GM18505 (cell line): ENCODE results near the gene ATP1A2.

ENCODE experiments used
- ATAC-seq: cut with Tn5 transposase; IDR thresholded peaks from one replicate; pipeline ENCODE4 v1.9.1; 2021; ENCODE audit not compliant: unreplicated experiment
- POLR2A ChIP-seq: IDR thresholded peaks from 4 replicates; pipeline ENCODE4 v1.6.1; 2011; ENCODE audit warnings: borderline replicate concordance; ENCODE audit not compliant: insufficient read depth, insufficient read length; ENCODE audit errors: extremely low read depth

The ATP1A2 gene

DNA sequence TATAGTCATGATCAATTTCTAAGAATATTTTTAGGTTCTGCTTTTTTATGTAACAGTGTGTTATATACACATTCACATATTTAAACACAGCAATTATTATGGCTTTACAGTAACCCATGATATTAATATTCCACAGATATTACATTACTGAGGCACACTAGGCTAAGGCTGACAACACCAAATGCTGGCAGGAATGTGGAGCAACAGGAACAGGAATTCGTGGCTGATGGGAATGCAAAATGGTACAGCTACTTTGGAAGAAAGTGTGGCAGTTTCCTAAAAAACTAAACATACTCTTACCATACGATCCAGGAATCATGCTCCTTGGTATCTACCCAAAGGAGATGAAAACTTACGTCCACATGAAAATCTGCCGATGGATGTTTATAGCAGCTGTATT lies 36.1 kb upstream of the ATP1A2 start:
- no peak for ATAC-seq

DNA sequence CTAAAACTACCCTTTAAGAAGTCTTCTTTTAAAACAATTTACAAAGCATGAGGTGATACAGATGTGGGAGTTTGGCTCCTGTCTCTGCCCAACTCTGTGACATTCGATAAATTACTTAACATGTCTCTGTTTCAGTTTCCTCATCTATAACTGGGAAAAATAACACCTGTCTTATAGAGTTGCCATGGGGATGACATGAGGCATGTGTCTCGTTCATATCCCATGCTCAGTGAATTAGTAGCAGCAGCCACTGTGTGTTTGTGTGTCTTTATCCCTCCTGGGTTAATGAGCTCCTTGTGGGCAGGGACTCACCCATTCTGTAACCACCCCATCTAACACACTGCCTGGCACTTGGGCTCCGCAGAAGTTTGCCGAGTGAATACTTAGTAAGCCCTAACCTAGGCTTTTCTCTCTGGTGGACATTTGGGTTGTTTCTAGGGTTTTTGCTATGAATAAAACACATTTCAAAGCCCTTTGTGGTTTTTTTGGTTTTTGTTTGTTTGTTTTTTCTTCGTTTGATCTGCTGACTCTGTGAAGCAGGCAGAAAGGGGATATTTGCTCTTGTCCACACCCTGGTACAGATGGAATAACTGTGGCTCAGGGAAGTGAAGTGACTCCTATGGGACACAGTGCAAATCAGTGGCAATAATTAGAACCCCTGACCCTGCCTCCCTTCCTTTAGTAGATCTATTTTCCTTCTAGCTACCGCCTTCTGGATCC lies 35.0 kb upstream of the ATP1A2 start:
- no peak for ATAC-seq
- TF ChIP-seq POLR2A = no peak

More for the DNA sequence above, 36.1 kb upstream of the ATP1A2 start:
- no peak for TF ChIP-seq POLR2A

GRCh38 chr1:160081261-160081936 lies 34.2 kb upstream of the ATP1A2 start, which contains the start of gene KCNJ9:
TSS of gene KCNJ9 (plus strand) at chr1:160081538. CDS start at chr1:160084031, 2,493 bp downstream.
- no peak for TF ChIP-seq POLR2A

GRCh38 chr1:160082487-160082886 lies 33.1 kb upstream of the ATP1A2 start:
- TF ChIP-seq POLR2A = no peak
- no peak for ATAC-seq

More at GRCh38 chr1:160081261-160081936, 34.2 kb upstream of the ATP1A2 start, which contains the start of gene KCNJ9:
- no peak for ATAC-seq

GRCh38 chr1:160082926-160083325 lies 32.6 kb upstream of the ATP1A2 start:
- no peak for ATAC-seq
- TF ChIP-seq POLR2A = no peak

DNA sequence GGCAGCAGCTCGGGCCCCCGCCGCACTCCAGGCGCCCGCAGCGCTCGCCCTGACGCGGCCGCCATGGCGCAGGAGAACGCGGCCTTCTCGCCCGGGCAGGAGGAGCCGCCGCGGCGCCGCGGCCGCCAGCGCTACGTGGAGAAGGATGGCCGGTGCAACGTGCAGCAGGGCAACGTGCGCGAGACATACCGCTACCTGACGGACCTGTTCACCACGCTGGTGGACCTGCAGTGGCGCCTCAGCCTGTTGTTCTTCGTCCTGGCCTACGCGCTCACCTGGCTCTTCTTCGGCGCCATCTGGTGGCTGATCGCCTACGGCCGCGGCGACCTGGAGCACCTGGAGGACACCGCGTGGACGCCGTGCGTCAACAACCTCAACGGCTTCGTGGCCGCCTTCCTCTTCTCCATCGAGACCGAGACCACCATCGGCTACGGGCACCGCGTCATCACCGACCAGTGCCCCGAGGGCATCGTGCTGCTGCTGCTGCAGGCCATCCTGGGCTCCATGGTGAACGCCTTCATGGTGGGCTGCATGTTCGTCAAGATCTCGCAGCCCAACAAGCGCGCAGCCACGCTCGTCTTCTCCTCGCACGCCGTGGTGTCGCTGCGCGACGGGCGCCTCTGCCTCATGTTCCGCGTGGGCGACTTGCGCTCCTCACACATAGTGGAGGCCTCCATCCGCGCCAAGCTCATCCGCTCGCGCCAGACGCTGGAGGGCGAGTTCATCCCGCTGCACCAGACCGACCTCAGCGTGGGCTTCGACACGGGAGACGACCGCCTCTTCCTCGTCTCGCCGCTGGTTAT lies 31.4 kb upstream of the ATP1A2 start:
- no peak for TF ChIP-seq POLR2A
- no peak for ATAC-seq

DNA sequence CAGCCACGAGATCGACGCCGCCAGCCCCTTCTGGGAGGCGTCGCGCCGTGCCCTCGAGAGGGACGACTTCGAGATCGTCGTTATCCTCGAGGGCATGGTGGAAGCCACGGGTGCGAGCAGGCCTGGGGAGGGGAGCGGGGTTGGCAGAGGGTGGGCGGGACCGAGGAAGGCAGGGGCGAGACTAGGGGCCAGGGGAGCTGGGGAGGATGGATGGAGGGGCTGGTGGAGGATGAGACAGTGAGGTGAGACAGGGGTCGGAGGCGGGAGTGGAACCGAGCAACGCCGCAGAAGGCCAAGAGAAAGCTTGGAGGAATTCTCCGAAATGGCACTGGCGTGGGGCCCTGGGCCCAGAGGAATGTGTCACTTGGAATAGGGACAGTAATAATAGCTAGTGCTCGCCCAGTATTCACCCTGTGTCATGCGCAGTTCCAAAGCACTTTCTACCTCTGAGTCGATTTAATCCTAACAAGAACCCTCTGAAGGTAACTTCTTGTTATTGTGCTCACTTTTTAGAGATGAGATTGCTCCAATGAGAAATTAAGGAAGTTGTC lies 30.7 kb upstream of the ATP1A2 start:
- no peak for TF ChIP-seq POLR2A
- ATAC-seq = no peak

GRCh38 chr1:160085686-160086455 lies 29.7 kb upstream of the ATP1A2 start:
- ATAC-seq = no peak
- TF ChIP-seq POLR2A = no peak

DNA sequence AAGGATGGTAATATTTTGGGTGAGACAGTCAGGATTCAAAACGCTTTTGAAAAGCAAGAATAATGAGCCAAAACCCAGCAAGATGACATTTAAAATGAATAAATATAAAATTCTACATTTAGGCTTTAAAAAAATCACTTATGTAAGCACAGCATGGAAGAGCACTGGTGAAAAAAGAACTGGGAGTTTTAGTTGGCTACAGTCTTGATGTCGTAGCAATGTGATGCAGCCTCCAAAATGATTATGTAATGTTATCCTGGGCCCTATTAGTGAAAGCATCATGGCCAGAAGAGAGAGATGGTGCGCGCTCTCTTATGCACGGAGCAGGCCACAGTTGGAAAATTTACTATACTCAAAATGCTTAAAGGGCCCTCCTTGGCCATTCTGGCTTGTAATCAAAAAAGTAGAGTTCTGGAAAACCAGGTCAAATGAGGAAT lies 29.1 kb upstream of the ATP1A2 start:
- TF ChIP-seq POLR2A = no peak
- ATAC-seq = no peak

GRCh38 chr1:160087118-160087662 lies 28.4 kb upstream of the ATP1A2 start:
- ATAC-seq = no peak
- TF ChIP-seq POLR2A = no peak

DNA sequence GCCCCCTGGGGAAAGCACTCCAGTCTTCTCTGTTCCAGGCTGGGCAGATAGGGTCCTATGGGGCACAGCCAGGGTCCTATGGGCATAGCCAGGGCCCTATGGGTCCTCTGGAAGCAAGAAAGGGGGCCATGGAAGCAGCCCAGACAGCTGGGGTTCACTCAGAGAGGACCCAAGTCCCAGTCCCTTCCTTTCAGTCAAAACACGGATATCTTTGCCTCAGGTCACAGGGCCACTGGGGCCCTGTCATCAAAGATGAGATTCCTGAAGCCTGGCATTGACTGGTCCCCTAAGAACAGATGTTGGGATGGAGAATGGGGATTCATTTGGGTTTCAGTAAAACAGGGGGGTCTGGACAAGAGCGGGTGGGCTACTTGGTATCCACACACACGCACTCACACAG lies 25.7 kb upstream of the ATP1A2 start:
- no peak for TF ChIP-seq POLR2A
- no peak for ATAC-seq

GRCh38 chr1:160090760-160091159 lies 24.8 kb upstream of the ATP1A2 start:
- ATAC-seq = no peak
- no peak for TF ChIP-seq POLR2A

DNA sequence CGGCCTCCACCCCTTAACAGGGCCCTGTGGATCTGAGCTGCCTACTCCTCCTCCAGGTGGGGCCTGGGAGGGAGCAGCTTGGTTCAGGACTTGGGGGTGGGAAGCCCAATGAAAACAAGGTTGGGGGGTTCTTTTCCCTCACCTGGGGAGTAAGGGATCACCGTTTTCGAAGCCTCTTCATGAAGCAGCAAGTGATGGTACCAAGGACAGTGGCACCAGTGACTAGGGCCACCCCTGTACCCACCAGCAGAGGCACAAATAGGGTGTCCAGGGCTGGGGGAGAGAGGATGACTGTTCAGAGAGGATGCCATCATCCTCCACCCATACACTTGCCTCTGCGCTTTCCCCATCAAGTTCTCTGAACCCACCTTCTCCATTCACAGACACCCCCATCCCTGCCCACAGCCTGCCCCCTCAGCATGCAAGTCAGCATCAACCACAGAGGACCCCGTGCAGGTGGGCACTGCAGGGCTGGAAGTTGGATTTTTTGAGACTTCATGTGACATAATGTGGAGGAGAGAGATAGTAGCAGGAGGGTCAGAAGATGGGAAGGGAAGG lies 23.8 kb upstream of the ATP1A2 start:
- no peak for TF ChIP-seq POLR2A
- ATAC-seq = no peak
